Frontal cortex (tissue), 4 donors: ENCODE data around the gene PCBP4. TPM values are rescaled to one million over a fixed set of nuclear protein-coding genes. Genes with fewer than 3 reads are reported as not detected.
A peak's percentile ranks its signal among the peaks of the same experiment; 100 is the strongest.

Experiments
- DNase-seq, 2 donors: peaks; one replicate each; pipeline ENCODE4 v3.0.0; 2012; ENCODE audit warnings: low spot score in 2 of 2
- FAIRE-seq: peaks from 2 replicates; lab custom pipeline; 2012; peaks lifted over from hg19 to GRCh38; lab: Jason Lieb, UNC
- total RNA-seq: library from RNA; depleted of rRNA; stranded (reverse); fragments of >200 nt; gene quantifications from one replicate; pipeline ENCODE4 v1.2.3, GENCODE V29; 2014
- donor health status: control.
- donor health status: control.
- donor health status: control.

Gene PCBP4
- total RNA-seq = 45.7 TPM

DNA sequence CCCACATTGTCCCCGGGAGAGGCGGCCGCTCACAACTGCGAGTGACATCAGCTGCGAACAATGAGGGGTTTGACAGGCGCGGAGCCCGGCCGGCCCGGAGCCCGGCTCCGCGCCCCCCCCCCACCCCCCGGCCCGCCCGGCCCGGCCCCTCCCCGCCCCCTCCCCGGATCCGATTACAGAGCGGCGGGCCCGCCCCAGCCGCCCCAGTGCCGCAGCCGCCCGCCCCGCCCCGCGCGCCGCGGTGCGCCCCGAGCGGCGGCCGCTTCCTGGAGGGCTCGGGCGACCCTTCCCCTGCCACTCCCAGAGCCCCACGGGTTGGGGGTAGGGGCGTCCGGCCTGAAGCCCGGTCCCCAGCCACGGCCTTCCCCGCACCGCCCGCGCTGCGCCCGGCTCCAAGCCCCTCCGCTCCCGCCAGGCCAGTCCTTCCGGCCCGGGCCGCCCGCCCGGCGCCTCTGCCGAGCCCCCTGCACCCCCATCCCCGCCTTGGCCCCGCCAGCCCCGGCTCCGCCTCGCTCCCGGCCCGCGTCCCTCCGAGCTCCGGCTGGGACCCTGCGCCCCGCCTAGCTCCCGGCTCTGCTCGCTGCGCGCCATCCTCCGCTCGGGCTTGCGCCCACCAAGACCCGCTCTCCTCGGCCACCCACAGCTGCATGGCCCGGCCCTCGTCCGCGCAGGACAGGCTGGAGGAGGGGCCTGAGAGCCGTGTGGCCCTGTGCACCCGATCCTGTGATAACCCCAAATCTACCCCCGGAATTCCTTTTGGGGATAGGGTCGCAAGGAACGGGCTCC, at the start of gene PCBP4:
PCBP4 (minus strand) TSS at position 71 of the 786 bp plus-strand sequence. CDS start 6,214 bp downstream, outside the sequence.
- peak; percentile 81 to 90 for DNase-seq
- no peak for FAIRE-seq

DNA sequence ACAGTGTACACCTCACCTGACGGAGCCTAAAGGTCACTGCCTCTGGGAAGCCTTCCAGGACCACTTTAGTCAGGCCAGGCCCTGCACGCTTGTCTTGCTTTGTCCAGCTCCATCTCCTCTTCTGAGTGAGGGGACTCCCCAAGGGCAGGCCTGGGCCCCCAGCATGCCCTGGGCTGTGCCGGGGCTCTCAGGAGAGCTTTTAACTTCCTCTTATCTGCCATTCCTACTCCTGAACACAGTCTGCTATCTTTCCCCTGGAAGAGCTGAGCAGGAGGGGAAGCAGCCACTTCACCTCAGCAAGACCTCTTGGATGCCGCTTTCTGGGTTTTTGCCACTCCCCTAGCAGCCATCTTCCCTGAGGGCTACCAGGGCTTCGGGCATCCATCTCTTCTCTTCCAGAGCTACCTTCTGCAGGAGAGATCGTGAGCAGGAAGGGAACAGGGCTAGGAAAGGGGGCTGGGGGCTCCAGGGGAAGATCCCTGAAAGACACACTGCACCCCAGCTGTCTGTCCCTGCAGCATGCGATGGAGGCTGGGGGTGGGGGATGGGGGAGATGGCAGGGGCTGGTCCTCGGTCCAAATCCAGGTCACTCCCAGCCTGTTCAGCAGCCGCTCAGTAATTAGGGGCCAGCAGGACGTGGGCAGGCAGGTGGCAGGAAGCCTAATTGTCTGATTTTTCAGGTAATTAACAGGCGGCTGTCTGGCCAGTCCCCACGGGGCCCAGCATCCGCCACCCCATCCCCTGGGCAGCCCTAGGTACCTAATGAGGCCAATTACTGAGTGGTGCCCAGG, 48.4 kb upstream of the PCBP4 start:
- FAIRE-seq (no peak), DNase-seq (no peak)

DNA sequence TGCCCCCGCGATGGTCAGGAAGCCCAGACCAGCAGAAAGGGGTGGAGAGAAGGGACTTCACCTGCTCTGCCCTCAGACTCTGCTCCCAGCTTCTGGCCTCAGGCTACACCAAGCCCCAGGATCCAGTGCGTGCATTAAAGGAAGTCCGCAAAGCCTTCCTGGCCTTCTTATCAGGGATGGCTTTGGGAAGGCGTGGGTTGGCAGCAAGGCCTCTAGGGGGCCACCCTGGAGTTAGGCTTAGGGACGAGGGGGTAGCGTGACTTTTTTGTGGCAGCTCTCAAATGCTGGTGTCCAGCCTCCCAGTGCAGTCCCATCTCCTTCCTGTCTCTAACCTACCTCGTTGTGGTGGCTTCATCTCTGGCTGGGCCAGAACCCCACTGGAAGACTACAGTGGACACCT, 47.4 kb upstream of the PCBP4 start:
- no peak for FAIRE-seq
- no peak for DNase-seq

DNA sequence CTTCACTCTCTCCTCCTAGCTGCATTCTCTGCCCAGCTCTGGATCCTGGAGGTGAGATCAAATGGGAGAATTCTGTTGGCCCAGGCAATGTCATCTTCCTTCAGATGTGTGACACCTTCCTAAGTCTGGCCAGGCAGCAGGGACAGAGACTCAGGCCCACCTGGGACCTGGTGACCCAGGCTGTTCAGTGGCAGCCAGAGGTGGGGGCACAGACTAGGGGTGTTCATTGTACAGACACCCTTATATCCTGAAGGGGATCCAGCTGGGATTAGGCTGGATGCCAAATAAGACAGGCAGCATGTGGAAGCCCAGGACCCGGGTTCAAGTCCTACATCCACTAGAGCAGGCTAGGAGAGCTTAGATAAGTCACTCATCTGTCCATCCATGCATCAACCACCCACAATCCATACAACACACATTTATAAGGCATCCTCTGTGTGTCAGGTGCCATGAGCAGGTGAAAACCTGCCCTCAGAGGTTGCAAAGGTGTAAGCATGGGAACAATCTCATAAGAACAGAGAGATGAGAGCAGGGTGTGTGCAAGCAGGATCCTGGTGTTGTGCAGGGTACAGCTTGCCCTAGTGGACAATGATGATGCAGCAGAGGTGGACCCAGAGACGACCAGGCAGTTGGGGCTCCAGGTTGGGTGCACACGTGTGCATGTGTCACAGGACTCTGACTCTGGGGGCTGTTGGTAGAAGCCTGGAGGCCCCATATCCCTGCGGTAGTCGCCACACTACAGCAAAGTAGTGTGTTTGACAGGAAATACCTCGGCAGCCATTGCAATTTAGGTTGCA, 46.7 kb upstream of the PCBP4 start:
- FAIRE-seq = no peak
- DNase-seq = no peak

DNA sequence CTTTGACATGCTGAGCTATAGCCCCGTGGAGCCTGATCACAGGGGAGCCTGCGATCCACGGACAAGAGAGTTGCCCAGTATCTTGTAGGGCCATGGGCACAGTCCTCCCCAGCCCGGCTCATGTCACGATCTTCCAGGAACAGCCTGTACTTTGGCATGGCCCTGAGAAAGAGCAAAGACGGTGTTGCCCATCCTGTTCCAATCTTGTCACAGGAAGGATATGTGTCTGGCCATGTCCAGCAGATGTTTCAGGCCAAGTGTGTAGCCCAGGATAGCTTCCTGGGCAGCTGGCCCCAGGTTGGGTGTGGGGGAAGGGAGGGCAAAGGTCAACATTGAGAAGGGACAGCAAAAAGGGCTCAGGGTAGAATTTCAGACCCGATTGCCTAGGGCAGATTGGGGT, 45.4 kb upstream of the PCBP4 start:
- no peak for DNase-seq
- no peak for FAIRE-seq

DNA sequence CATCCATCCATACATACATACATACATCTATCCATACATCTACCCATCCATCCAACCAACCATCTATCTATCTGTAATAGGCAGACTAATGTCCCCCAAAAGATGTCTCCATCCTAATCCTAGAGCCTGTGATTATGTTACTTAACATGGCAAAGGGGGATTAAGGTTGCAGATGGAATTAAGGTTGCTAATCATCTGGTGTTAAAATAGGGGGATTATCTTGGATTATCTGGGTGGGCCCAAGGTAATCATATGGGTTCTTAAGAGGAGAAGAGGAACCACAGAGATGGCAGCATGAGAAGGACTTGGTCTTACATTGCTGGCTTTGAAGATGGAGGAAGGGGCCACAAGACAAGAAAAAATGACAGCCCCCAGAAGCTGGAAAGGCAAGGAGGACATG, 43.2 kb upstream of the PCBP4 start:
- no peak for FAIRE-seq
- no peak for DNase-seq

DNA sequence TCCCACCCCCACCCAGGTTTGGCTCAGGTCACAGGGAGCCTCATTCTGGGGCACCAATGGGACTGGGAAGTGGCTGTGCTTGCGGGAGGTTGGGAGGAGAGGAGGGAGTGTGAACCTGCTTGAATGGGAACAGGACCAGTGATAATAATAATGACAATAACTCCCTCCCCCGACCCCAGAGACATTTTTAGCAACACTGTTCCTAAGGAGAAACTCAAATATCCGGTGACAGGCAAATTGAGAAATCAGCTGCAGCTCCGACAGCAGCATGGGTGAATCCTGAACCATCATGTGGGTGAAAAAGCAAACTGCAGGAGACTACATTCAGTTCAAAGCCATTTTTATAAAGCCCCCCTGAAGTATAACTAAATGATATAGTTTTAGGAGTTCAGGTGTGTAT, 40.0 kb upstream of the PCBP4 start:
- no peak for FAIRE-seq

DNA sequence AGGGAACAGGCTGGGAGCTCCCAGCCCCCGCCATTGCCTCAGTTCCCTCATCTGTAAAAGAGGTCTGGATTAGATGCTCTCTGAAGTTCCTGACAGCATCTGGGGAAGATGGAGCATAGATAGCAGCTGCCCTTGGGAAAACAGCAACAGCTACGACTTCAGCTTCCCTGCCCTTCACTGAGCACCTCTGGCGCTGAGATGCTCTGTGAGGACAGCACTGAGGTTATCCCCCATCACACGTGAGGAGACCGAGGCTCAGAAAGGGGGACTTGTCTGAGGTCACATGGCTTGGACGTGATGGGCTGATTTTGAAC, 39.5 kb upstream of the PCBP4 start:
- no peak for DNase-seq
- FAIRE-seq = no peak

More for the DNA sequence above, 40.0 kb upstream of the PCBP4 start:
- no peak for DNase-seq

DNA sequence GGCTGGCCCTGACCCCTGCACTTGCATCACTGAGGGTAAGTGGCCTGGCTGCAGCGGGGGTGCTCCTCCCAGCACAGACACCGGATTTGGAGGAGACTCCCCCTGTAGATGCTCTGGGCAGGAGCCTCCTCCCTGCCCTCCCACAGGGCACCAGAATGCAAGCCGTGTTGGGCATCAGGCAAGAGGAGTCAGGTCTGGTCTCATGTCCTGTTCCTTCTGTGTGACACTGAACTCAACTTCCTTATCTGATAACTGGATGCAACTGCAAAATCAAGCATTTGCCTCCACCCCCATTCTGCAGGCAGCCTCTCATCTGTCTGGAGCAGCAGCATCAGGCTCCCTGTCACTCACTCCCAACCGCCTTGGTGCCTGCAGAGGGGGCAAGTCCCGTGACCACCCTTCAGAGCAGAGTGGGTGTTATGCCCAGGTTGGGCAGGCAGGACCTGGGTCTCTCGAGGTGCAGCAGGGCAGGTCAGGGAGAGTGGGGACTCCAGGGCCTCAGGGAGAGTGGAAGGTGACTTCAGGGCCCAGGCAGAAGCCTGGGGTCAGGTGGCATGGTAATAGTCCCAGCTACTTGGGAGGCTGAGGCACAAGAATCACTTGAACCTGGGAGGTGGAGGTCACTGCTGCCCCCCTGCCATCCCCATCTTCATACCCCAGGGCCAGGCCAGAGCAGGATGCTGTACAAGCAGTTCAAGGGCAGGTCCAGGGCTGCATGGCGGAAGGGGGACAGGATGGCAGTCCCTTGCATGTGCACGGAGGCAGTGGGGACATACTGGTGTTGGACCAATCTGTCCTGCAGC, 39.0 kb upstream of the PCBP4 start:
- DNase-seq (no peak), FAIRE-seq (no peak)

DNA sequence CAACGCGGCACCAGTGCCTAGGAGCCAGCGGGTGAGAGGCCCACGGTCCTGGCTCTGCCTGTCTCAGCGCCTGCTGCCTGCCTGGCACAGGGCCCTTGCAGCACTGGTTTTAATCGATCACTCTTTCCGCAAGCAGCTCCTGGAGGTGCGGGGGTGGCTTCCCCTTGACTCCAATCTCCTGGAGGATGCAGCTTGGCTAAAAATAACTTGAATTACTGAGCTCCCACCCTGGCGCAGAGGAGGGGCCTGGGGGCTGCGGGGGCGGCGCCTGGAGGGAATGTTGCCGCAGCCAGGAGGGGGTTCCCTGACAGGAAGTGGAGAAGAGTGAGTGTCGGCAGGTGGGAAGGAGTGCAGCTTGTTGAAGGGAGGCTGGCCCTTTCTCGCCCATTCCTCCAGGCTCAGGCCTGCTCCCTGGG, 38.3 kb upstream of the PCBP4 start:
- DNase-seq (peak in 1 of 2 donors; percentile 62), FAIRE-seq (no peak)

DNA sequence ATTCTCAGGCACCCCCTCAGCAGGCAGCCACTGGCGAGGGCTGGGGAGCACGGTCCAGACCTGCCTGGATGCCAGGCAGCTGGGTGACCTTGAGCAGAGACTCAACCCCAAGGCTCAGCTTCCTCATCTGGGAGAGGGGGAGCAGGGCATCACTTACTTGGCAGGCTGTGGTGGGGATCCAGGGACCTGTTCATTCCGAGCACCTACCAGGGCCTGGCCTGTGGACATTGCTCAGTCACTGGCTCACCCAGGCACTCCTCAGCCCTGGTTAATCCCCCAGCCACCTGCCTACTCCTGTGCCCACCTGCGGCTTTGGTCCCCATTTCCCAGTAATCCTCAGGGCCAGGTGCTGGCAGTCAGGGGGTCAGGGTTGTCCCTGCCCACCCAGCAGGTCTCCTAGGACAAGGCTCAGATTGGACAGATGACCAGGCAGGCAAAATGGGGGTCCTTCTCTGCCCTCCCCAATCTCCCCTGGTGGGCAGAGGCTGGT, 37.7 kb upstream of the PCBP4 start:
- FAIRE-seq = no peak
- DNase-seq = no peak

DNA sequence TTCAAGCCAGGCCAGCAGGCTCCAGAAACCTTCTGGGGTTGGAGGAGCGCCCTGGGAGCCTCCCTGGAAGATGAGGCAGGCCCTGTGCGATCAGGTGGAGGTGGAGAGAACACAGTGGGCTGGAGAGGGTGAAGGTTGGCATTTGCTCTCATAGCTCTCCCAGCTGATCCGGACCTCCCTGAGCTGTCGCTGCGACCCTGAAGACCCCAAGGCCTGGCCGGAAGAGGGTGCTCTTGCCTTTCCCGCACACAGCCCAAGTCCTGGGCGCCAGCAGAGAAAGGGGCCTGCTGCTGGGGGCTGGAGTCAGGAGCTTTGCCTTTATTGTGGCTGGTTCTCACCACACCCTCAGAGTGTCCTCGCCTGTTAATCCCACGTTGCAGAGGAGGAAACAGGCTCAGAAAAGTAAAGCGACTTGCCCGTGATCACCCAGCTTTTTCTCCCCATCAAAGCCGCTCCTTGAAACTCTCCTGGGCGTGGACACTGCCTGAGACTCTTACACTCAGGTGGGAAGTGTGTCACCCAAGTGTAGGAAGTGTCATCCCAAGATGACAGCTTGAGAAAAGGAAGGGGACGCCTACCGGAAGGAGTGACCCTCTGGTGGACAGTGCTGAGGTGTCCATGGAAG, 37.0 kb upstream of the PCBP4 start:
- FAIRE-seq = no peak
- peak; percentile 65 to 76 for DNase-seq

DNA sequence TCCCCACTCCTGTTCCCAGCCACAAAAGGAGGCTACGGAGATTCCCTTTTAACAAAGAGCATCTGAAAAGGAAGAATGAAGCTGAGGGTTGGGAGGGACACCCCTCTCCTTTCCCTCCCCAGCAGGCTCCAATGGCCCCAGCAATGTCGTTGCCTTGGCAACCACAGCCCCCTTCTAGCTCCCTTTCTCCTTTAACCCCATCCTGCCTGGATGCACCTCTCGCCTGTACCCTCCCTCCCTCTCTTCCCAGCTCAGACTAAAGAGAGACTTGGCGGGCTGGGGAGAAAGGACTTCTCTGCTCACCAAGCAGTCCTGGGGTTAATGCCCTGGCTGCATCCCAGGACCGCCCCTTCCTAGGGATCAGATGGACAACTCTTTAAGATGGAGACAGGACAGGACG, 35.5 kb upstream of the PCBP4 start:
- DNase-seq (no peak), FAIRE-seq (no peak)

DNA sequence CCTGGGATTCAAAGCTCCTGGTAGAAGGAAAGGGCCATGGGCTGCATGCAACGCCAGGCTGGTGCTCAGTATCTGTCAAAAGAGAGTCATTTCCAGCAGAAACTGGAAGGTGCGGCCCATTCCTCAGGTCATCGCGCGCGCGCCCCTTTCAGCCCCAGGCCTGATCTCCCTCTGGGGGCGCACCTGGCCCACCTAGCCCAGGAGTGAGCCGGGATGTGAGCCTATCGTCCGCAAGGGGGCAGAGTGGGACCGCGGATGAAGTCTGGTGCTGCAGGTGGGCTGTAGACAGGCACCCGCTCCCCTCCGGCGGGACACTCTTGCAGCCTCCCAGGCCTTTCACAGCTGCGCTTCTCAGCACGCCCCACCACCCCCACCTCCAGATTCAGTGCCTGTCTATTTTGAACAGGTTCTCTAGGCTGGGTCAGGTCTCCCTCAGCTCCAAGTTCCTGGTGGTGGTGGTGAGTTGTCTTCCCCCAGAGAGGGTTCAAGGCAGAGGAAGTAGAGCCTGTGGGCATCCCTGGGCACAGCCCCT, 34.3 kb upstream of the PCBP4 start:
- FAIRE-seq (no peak), DNase-seq (peak; percentile 72 to 90)

DNA sequence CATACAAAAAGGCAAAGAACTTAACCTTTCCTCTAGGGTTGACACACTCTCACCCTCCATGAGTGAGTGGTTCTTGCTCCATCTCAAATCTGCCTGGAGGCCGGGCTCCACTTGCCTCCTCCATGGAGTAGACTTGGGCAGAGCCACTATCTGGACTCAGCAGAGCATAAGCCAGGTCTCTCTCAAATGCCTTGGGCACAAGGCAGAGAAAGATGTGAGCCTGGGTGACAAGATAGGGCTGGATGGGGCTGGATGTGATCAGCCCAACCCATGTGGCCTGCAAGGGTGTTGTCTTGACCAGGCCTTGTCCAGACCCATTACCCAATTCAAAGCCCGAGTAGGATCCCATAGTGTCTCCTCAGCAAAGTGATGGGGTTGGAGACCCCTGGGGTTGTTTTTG, 32.6 kb upstream of the PCBP4 start:
- FAIRE-seq (no peak), DNase-seq (no peak)

DNA sequence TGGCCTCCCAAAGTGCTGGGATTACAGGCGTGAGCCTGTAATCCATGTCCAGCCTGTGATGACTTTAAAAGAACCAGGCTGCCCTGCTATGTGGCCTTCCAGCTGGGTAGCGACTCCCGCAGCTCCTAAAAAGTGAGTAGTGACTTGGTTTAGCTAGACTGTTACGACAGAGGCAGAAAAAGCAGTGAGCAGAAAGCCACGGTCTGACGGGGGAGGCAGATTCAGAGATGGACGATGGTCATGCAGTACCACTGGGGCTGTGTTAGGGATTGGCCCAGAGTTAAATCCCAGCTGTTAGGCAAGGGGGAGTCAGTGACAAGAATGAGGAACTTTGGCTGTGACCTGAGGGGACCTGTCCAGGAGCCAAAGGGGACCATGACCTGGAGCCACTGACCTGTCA, 31.5 kb upstream of the PCBP4 start:
- DNase-seq = no peak
- no peak for FAIRE-seq

DNA sequence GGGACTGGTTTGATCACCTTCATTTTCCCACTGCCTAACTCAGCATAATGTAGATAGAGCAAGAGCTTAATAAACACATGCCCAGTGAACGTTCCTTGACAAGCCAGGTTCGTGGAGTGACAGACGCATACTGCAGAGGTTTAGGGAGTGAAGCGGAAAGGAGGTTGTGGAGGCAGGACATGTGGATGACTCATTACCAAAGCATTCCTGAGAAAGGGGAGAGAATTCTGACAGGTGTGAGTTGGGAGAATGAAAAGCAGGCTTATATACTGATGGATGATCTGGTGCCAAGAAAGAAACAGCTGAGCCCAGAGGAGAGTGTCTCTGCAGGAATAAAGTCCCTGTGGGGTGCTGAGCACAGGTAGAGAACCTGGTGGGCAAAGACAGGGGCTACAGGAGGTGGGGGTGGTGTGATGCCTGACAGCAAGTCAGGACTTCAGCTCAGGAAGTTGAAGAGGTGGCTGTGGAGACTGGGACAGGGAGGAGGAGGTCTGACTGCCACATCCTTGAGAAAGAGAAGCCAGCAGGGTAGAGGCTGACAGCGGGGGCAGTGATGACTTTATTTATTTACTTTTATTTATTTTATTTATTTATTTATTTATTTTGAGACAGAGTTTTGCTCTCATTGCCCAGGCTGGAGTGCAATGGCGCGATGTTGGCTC, 30.8 kb upstream of the PCBP4 start:
- DNase-seq (no peak), FAIRE-seq (no peak)

DNA sequence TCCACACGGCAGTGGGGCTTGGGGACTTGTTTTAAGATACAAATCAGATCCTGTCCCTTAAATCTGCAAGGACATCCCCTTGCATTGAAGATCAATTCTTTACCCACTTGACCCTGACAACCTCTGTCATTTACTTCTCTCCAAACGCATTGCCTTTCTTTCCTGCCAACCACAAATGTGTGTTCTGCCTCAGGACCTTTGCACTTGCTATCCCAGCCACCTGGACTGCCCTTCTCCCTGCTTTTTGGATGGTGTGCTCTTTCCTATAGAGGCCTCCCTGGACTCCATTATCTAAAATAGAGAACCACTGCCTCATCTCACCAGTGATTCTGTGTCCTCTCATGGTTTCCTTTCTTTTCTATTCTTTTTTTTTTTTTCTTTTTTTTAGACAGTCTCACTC, 29.9 kb upstream of the PCBP4 start:
- no peak for DNase-seq

More for the DNA sequence above, 29.9 kb upstream of the PCBP4 start:
- FAIRE-seq = no peak
